Progenitor cell of endocrine pancreas (in vitro differentiated cells): ENCODE measurements around the gene EID3. TPM values are rescaled to one million over a fixed set of nuclear protein-coding genes. Genes with fewer than 3 reads are reported as not detected.
A peak's percentile ranks its signal among the peaks of the same experiment; 100 is the strongest.
"Not testable (repeated sequence)": the region's sequence is repeated elsewhere in the genome, so short reads cannot be mapped to it uniquely, and the experiment has no call there.

Experiments used
- DNase-seq: peaks from one replicate; pipeline ENCODE4 v3.0.0; 2021; ENCODE audit warnings: low spot score; ENCODE audit not compliant: unreplicated experiment
- H3K27ac Mint-ChIP-seq: 2 replicates; pipeline ENCODE4 v1.8.0; 2021; ENCODE audit warnings: mild to moderate bottlenecking, moderate library complexity, mixed read lengths
- H3K27me3 Mint-ChIP-seq: 2 replicates; pipeline ENCODE4 v1.8.0; 2021; ENCODE audit warnings: mixed read lengths
- H3K36me3 Mint-ChIP-seq: 2 replicates; pipeline ENCODE4 v1.8.0; 2022; ENCODE audit warnings: mixed read lengths; ENCODE audit not compliant: insufficient read depth
- H3K4me1 Mint-ChIP-seq: 2 replicates; pipeline ENCODE4 v1.8.0; 2021; ENCODE audit warnings: low read depth, mixed read lengths
- H3K4me3 Mint-ChIP-seq: 2 replicates; pipeline ENCODE4 v1.8.0; 2021; ENCODE audit warnings: low read depth, mild to moderate bottlenecking, moderate library complexity, mixed read lengths
- H3K9me3 Mint-ChIP-seq: 2 replicates; pipeline ENCODE4 v1.8.0; 2021; ENCODE audit warnings: low read depth, mixed read lengths
- long read RNA-seq: library from polyadenylated mRNA; unstranded; transcript quantifications from one replicate; pipeline ENCODE4 v2.0.0, GENCODE V29; 2020
- total RNA-seq: library from RNA; stranded (reverse); gene quantifications from 2 replicates; pipeline ENCODE4 v1.2.1, GENCODE V29; 2021
- TF ChIP-seq, protein P1 (sequence below): fragments of 200-600 bp; sonication (generic); IDR thresholded peaks from one replicate; pipeline ENCODE4 v1.5.0; 2021; ENCODE audit warnings: antibody characterized with exemption, mild to moderate bottlenecking; ENCODE audit not compliant: unreplicated experiment

EID3 gene
- total RNA-seq = 2.8 and 2.9 TPM in 2 replicates
- long read RNA-seq = 0 reads

DNA sequence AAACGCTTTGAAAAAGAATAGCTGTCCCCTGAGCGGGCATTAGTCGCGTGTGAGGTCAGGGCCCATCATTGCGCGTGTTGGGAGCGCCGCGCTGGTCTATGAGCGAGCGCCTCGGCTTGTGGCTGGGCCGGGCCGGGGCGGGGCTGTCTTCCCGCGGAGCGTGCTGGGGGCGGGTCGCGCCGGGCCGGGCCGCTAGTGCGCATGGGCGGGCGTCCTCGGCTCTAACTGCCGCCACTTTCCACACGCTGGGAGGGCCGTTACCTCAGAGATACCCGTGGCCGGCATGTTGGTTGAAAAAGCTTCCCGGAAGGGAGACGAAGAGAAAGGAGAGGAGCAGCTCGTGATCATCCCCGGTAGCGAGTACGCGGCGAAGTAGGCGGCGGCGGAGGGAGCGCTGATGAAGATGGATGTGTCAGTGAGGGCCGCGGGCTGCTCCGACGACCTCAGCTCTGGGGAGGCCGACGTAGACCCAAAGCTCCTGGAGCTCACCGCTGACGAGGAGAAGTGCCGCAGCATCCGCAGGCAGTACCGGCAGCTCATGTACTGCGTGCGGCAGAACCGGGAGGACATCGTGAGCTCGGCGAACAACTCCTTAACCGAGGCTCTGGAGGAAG, at the start of gene EID3:
EID3 (plus strand) TSS at position 202 of the 614 bp plus-strand sequence; CDS start at position 398, 196 bp downstream.
- peak within 1 kb of the TSS; percentile 87 for H3K27ac Mint-ChIP-seq
- H3K36me3 Mint-ChIP-seq = peaks cover 21% of the 10 kb centered on the region
- no peaks in the 10 kb centered on the region for H3K27me3 Mint-ChIP-seq
- peak within 1 kb of the TSS; percentile 77 for H3K4me3 Mint-ChIP-seq
- H3K4me1 Mint-ChIP-seq = peaks cover 23% of the 10 kb centered on the region
- H3K9me3 Mint-ChIP-seq = no peaks in the 10 kb centered on the region
- peak; percentile 76 for DNase-seq
- TF ChIP-seq, protein P1, sequence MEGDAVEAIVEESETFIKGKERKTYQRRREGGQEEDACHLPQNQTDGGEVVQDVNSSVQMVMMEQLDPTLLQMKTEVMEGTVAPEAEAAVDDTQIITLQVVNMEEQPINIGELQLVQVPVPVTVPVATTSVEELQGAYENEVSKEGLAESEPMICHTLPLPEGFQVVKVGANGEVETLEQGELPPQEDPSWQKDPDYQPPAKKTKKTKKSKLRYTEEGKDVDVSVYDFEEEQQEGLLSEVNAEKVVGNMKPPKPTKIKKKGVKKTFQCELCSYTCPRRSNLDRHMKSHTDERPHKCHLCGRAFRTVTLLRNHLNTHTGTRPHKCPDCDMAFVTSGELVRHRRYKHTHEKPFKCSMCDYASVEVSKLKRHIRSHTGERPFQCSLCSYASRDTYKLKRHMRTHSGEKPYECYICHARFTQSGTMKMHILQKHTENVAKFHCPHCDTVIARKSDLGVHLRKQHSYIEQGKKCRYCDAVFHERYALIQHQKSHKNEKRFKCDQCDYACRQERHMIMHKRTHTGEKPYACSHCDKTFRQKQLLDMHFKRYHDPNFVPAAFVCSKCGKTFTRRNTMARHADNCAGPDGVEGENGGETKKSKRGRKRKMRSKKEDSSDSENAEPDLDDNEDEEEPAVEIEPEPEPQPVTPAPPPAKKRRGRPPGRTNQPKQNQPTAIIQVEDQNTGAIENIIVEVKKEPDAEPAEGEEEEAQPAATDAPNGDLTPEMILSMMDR = no peak

DNA sequence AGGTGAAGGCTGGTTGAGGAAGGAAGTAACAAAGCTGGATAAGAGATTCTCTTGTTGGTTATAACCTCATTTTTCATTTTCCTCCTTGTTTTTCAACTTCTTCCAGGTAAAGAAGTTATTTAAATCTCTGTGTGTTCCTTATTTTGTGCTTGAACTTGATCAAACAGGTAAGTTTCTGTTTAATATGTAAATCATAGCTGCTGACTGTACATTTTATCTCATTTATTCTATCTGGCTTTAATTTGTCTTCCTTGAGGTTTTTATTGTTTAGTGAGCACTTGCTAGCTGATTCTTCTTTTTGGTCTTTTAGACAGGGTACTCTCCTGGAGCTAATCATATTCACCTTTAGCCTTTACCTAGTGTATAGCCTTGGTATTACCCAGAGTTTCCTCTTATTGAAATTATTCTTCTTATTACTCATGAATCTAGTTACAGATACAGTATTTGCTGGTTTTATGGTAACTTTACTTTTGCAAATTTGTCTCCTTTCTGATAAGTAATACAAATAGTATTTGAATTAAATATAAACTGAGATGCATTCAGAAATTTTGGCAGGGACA, 45.5 kb upstream of the EID3 start:
- H3K9me3 Mint-ChIP-seq = no peaks in the 10 kb centered on the region
- H3K36me3 Mint-ChIP-seq = no peaks in the 10 kb centered on the region
- no peaks in the 10 kb centered on the region for H3K27me3 Mint-ChIP-seq
- H3K27ac Mint-ChIP-seq = no peak overlapping the region
- DNase-seq = no peak
- no peak overlapping the region for H3K4me3 Mint-ChIP-seq
- H3K4me1 Mint-ChIP-seq = no peaks in the 10 kb centered on the region
- TF ChIP-seq, protein P1 = no peak

GRCh38 chr12:104258476-104259067, 45.0 kb upstream of the EID3 start:
- DNase-seq = no peak
- no peak overlapping the region for H3K4me3 Mint-ChIP-seq
- no peaks in the 10 kb centered on the region for H3K27me3 Mint-ChIP-seq
- H3K27ac Mint-ChIP-seq = no peak overlapping the region
- H3K36me3 Mint-ChIP-seq = no peaks in the 10 kb centered on the region
- no peaks in the 10 kb centered on the region for H3K4me1 Mint-ChIP-seq
- H3K9me3 Mint-ChIP-seq = no peaks in the 10 kb centered on the region
- TF ChIP-seq, protein P1 = no peak

DNA sequence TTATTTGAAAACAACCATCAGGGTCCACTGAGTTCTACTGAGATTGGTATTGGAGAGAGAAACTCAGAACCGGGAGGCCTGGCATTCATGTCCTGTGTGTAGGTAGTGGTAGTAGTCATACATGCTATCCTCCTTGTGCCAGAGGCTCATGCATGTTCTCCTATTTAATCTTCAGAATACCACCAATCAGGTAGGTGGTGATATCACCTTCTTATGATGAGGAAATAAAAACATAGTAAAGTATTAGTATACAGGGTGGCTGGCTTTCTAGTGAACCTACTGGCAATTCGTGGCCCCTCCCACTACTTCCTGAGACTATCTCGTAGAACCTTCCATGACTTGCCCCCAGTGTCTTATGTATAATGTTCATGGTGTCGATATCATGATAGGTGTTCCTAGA, 40.5 kb upstream of the EID3 start:
- no peak for DNase-seq
- no peaks in the 10 kb centered on the region for H3K27me3 Mint-ChIP-seq
- H3K9me3 Mint-ChIP-seq = no peaks in the 10 kb centered on the region
- no peak overlapping the region for H3K27ac Mint-ChIP-seq
- no peaks in the 10 kb centered on the region for H3K4me1 Mint-ChIP-seq
- no peak overlapping the region for H3K4me3 Mint-ChIP-seq
- no peaks in the 10 kb centered on the region for H3K36me3 Mint-ChIP-seq
- TF ChIP-seq, protein P1 = no peak

GRCh38 chr12:104263580-104264358, 39.8 kb upstream of the EID3 start:
- H3K9me3 Mint-ChIP-seq = no peaks in the 10 kb centered on the region
- H3K4me3 Mint-ChIP-seq = no peak overlapping the region
- no peaks in the 10 kb centered on the region for H3K4me1 Mint-ChIP-seq
- no peak for DNase-seq
- H3K27me3 Mint-ChIP-seq = no peaks in the 10 kb centered on the region
- TF ChIP-seq, protein P1 = no peak
- no peak overlapping the region for H3K27ac Mint-ChIP-seq
- H3K36me3 Mint-ChIP-seq = no peaks in the 10 kb centered on the region

GRCh38 chr12:104265436-104265835, 38.1 kb upstream of the EID3 start:
- H3K4me3 Mint-ChIP-seq, H3K4me1 Mint-ChIP-seq, H3K36me3 Mint-ChIP-seq, H3K27ac Mint-ChIP-seq, DNase-seq, H3K27me3 Mint-ChIP-seq, H3K9me3 Mint-ChIP-seq: not testable (repeated sequence)
